ENCODE results near the gene CACNG1. TPM values are rescaled to one million over a fixed set of nuclear protein-coding genes. Genes with fewer than 3 reads are reported as not detected.

CACNG1 gene
- polyA plus RNA-seq, 2 of the 4 experiments (the other 2 are of a cell fraction) = 0.15 TPM; not detected in 1

DNA sequence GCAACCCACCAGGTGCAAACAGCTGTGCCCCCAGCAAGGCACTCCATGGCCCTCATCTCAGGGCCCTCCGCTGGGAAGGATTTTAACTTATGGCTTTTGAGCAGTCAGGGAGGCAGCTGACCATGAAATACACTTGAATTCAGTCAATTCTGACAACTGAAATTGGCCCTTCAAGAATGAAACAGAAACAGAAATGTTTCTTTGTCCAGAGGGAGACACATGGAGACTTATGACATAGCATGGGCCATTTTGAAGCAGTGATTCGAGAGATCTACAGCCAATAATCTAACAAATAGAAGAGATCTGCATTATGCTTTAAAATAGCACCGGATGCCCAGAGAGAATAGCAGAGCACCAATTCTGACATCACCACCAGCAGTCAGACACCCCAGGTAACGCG lies 7.5 kb downstream of the CACNG1 start:
- FAIRE-seq (no peak), ATAC-seq (no peak), DNase-seq (ENCODE audit: low read depth in 1 of 2, low spot score in 1 of 2) (no peak)
- CTCF ChIA-PET = no interaction called here
- Histone ChIP-seq H3K27ac (no peak overlapping the region), H3K9me3 (peaks cover 29% of the 10 kb centered on the region), H3K4me2 (no peak overlapping the region), H3K4me3 (no peak overlapping the region), H3K4me1 (no peaks in the 10 kb centered on the region)
- TF ChIP-seq CBX2 (IDR thresholded peaks at IDR 0.05; ENCODE audit: borderline replicate concordance, low read depth) (no peak), MYC (IDR thresholded peaks at IDR 0.05; ENCODE audit: borderline replicate concordance, low read length) (no peak), CHD4 (IDR thresholded peaks at IDR 0.05; ENCODE audit: borderline replicate concordance) (no peak), TFCP2L1 (CRISPR knock-in tag; IDR thresholded peaks at IDR 0.05) (no peak), FOSB (CRISPR knock-in tag; IDR thresholded peaks at IDR 0.05) (no peak), HDAC2 (IDR thresholded peaks at IDR 0.05) (no peak), EHF (CRISPR knock-in tag; IDR thresholded peaks at IDR 0.05) (no peak), CEBPB (IDR thresholded peaks at IDR 0.05) (no peak), FOSL2 (IDR thresholded peaks at IDR 0.05) (no peak), FOSL2 (CRISPR knock-in tag; IDR thresholded peaks at IDR 0.05) (no peak), RARB (CRISPR knock-in tag; IDR thresholded peaks at IDR 0.05) (no peak), CTCF (IDR thresholded peaks at IDR 0.05) (no peak), ESRRA (IDR thresholded peaks at IDR 0.05; ENCODE audit: borderline replicate concordance, low read length) (no peak), ZSCAN20 (CRISPR knock-in tag; IDR thresholded peaks at IDR 0.05) (no peak), FOXS1 (CRISPR knock-in tag; IDR thresholded peaks at IDR 0.05) (no peak), NPAS2 (CRISPR knock-in tag; IDR thresholded peaks at IDR 0.05; ENCODE audit: borderline replicate concordance) (no peak), POLR2A (IDR thresholded peaks at IDR 0.05; ENCODE audit: low read length) (no peak)
- TF ChIP-seq, protein P1, sequence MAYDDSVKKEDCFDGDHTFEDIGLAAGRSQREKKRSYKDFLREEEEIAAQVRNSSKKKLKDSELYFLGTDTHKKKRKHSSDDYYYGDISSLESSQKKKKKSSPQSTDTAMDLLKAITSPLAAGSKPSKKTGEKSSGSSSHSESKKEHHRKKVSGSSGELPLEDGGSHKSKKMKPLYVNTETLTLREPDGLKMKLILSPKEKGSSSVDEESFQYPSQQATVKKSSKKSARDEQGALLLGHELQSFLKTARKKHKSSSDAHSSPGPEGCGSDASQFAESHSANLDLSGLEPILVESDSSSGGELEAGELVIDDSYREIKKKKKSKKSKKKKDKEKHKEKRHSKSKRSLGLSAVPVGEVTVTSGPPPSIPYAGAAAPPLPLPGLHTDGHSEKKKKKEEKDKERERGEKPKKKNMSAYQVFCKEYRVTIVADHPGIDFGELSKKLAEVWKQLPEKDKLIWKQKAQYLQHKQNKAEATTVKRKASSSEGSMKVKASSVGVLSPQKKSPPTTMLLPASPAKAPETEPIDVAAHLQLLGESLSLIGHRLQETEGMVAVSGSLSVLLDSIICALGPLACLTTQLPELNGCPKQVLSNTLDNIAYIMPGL (CRISPR knock-in tag; IDR thresholded peaks at IDR 0.05; ENCODE audit: borderline replicate concordance) = no peak
- POLR2A ChIA-PET = no interaction called here
- 70% methylated on average over 5 of the region's 5 CpGs for WGBS (ENCODE audit: missing lambda C conversion rate)

DNA sequence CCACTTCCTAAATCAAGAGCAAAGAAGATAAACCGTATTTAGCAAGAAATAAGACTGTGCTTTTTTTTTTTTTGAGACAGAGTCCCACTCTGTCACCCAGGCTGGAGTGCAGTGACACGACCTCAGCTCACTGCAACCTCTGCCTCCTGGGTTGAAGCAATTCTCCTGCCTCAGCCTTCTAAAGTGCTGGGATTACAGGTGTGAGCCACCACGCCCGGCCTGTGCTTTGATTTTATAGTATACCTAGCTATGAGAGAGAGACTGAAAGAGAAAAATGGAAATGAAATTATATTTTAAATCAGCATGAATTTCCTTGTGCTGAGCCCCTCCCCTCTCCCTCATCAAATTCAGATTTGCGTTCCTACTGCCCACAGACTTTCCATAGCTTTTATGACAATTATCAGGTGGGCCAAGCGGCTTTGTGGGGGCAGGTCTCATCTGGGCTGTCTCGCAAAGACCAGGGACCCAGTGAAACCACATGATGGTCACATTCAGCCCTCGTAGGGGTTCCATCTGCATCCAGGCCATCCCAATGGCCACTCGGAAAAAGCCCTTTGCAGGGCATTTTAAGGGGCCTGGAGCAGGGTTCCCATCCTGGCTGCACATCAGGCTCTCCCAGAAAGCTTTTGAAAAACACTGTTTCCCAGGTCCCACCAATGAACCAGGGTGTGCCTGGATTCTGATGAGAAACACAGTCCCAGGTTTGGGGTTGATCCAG lies 8.5 kb downstream of the CACNG1 start:
- no peaks in the 10 kb centered on the region for H3K4me1 ChIP-seq
- H3K4me3 ChIP-seq = no peak overlapping the region
- DNase-seq (ENCODE audit: low read depth in 1 of 2, low spot score in 1 of 2) (no peak), FAIRE-seq (no peak), ATAC-seq (no peak)
- CTCF ChIA-PET = no interaction called here
- no peak overlapping the region for H3K27ac ChIP-seq
- POLR2A ChIA-PET = no interaction called here
- 64% methylated on average over 9 of the region's 9 CpGs for WGBS (ENCODE audit: missing lambda C conversion rate)
- no peak overlapping the region for H3K4me2 ChIP-seq
- H3K9me3 ChIP-seq = peaks cover 24% of the 10 kb centered on the region
- TF ChIP-seq RAD21 (conservative IDR thresholded peaks at IDR 0.05 in 1 of 2, IDR thresholded peaks at IDR 0.05 in 1 of 2) (no peak), CBX8 (IDR thresholded peaks at IDR 0.05) (no peak), HOXA7 (CRISPR knock-in tag; IDR thresholded peaks at IDR 0.05) (no peak), BCL3 (IDR thresholded peaks at IDR 0.05) (no peak), CEBPB (IDR thresholded peaks at IDR 0.05) (no peak), RFX5 (IDR thresholded peaks at IDR 0.05) (no peak), CBX2 (IDR thresholded peaks at IDR 0.05; ENCODE audit: borderline replicate concordance, low read depth) (no peak), KDM5A (IDR thresholded peaks at IDR 0.05) (no peak)
- TF ChIP-seq, protein P2, sequence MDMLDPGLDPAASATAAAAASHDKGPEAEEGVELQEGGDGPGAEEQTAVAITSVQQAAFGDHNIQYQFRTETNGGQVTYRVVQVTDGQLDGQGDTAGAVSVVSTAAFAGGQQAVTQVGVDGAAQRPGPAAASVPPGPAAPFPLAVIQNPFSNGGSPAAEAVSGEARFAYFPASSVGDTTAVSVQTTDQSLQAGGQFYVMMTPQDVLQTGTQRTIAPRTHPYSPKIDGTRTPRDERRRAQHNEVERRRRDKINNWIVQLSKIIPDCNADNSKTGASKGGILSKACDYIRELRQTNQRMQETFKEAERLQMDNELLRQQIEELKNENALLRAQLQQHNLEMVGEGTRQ (IDR thresholded peaks at IDR 0.05) = no peak

All from A549 (cell line).